Activated naive CD4-positive, alpha-beta T cell treated with anti-CD3 and anti-CD28 coated beads, Interleukin-2, amount 50 U/mL, for 24 hours (primary cell): ENCODE measurements around the gene GMDS.

Source experiments
- H3K27ac Mint-ChIP-seq: one replicate; pipeline ENCODE4 v1.8.0; 2021; ENCODE audit warnings: mild to moderate bottlenecking, mixed read lengths
- H3K27me3 Mint-ChIP-seq: one replicate; pipeline ENCODE4 v1.8.0; 2021; ENCODE audit warnings: mixed read lengths
- H3K36me3 Mint-ChIP-seq: one replicate; pipeline ENCODE4 v1.8.0; 2021; ENCODE audit warnings: mixed read lengths
- H3K4me1 Mint-ChIP-seq: one replicate; pipeline ENCODE4 v1.8.0; 2021; ENCODE audit warnings: mixed read lengths
- H3K4me3 Mint-ChIP-seq: one replicate; pipeline ENCODE4 v1.8.0; 2021; ENCODE audit warnings: mild to moderate bottlenecking, mixed read lengths
- H3K9me3 Mint-ChIP-seq: one replicate; pipeline ENCODE4 v1.8.0; 2021; ENCODE audit warnings: mixed read lengths

Gene GMDS

GRCh38 chr6:1884313-1884712 is 361.1 kb downstream of the GMDS start:
- Mint-ChIP-seq H3K4me1 (no peaks in the 10 kb centered on the region), H3K27ac (no peak overlapping the region), H3K36me3 (peaks cover 3% of the 10 kb centered on the region), H3K4me3 (no peak overlapping the region), H3K27me3 (no peaks in the 10 kb centered on the region), H3K9me3 (no peaks in the 10 kb centered on the region)

DNA sequence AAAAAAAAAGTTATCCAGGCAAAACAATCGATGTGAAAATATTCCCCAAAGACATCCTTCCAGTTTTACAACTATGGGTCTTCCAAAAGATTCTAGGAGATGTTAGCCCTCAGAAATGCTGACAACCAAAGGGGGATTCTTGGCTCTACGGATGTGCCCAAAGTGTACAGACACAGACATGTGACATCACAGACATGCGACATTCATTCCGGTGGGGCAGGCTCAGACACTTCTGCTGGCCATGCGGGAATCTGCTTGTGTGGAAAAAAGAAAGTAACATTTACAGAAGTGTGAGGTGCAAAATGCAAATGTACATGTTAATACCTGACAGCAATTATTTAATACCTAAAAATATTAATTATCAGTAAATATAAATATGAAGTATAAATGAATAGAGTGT is 367.1 kb downstream of the GMDS start:
- Mint-ChIP-seq H3K4me1 (no peaks in the 10 kb centered on the region), H3K27me3 (no peaks in the 10 kb centered on the region)

GRCh38 chr6:1873781-1874180 is 371.6 kb downstream of the GMDS start:
- no peak overlapping the region for H3K4me3 Mint-ChIP-seq
- H3K36me3 Mint-ChIP-seq, result peaks cover 2% of the 10 kb centered on the region
- no peaks in the 10 kb centered on the region for H3K9me3 Mint-ChIP-seq
- H3K27ac Mint-ChIP-seq, result no peak overlapping the region
- H3K27me3 Mint-ChIP-seq, result no peaks in the 10 kb centered on the region
- no peaks in the 10 kb centered on the region for H3K4me1 Mint-ChIP-seq

More for the DNA sequence above, 367.1 kb downstream of the GMDS start:
- Mint-ChIP-seq H3K9me3 (no peaks in the 10 kb centered on the region), H3K4me3 (no peak overlapping the region), H3K27ac (no peak overlapping the region), H3K36me3 (peaks cover 6% of the 10 kb centered on the region)

DNA sequence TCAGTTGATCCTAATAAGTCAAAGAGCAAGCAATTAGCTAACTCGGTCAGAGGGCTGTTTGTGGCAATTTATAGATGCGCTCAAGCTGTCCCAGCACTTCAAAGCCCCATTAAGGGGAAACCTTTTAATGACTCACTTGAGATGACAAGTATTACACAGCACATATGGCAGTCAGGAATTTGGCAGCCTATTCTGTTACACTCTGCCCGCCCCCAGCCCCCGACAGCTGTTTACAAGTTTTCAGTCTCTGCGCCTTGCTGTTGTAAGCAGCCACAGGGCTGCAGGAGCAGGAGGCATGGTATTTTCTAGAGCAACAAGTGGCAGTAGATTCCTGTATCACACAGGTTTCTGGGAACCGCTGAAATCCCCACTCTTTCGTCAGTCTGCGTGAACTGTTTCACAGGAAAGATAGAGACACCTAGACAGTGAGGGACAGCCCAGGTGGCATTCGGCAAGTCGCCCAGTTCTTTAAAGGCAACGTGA is 372.7 kb downstream of the GMDS start:
- Mint-ChIP-seq H3K27me3 (no peaks in the 10 kb centered on the region), H3K4me1 (no peaks in the 10 kb centered on the region), H3K27ac (no peak overlapping the region), H3K36me3 (peaks cover 2% of the 10 kb centered on the region), H3K4me3 (no peak overlapping the region), H3K9me3 (no peaks in the 10 kb centered on the region)

- H3K36me3 Mint-ChIP-seq, result no peaks in the 10 kb centered on the region
- no peaks in the 10 kb centered on the region for H3K4me1 Mint-ChIP-seq
- no peaks in the 10 kb centered on the region for H3K9me3 Mint-ChIP-seq
- no peak overlapping the region for H3K27ac Mint-ChIP-seq
- no peak overlapping the region for H3K4me3 Mint-ChIP-seq
- no peaks in the 10 kb centered on the region for H3K27me3 Mint-ChIP-seq
These were observed 373.6 kb downstream of the GMDS start for GRCh38 chr6:1871724-1872315.

DNA sequence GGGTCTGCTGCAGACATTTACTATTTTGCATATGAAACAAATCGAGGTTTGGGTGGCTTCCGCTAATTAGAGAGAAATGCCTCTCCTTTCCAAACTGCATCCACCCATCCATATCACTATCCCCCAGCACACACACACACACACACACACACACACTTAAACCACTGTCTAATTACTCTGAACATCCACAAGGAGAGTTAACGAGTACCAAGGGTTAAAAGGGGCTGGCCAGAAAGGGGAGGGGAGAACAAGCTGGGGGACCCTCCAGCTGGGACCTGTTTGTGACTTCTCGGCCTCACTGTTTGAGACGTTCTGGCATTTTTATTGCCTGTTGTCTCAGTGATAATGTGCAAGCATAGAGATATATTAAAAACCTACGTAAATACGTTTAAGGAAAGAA is 374.5 kb downstream of the GMDS start:
- no peaks in the 10 kb centered on the region for H3K9me3 Mint-ChIP-seq
- no peaks in the 10 kb centered on the region for H3K4me1 Mint-ChIP-seq
- no peaks in the 10 kb centered on the region for H3K27me3 Mint-ChIP-seq
- no peak overlapping the region for H3K4me3 Mint-ChIP-seq
- H3K36me3 Mint-ChIP-seq, result no peaks in the 10 kb centered on the region
- no peak overlapping the region for H3K27ac Mint-ChIP-seq

DNA sequence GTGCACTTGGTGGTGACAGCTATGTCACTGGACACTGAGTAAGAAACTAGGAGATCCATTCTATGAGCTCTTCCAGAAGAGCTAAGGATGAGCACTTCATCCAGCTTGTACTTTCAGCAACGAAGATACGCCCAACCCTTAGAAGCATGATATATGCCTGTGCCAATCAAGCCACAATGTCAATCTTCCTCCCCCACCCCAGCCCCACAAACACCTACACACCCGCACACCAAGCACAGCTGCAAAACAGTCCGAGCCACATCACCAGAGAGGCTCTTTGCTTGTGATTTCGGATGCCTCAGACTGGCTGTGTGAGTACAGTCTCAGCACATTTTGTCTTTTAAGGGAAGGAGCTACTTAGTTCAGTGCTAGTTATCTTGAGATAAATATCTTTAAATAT is 375.2 kb downstream of the GMDS start:
- Mint-ChIP-seq H3K27ac (no peak overlapping the region), H3K4me3 (no peak overlapping the region), H3K9me3 (no peaks in the 10 kb centered on the region), H3K36me3 (no peaks in the 10 kb centered on the region), H3K27me3 (no peaks in the 10 kb centered on the region), H3K4me1 (no peaks in the 10 kb centered on the region)

GRCh38 chr6:1869769-1870168 is 375.6 kb downstream of the GMDS start:
- H3K27me3 Mint-ChIP-seq, result no peaks in the 10 kb centered on the region
- no peaks in the 10 kb centered on the region for H3K36me3 Mint-ChIP-seq
- no peak overlapping the region for H3K27ac Mint-ChIP-seq
- H3K4me3 Mint-ChIP-seq, result no peak overlapping the region
- H3K4me1 Mint-ChIP-seq, result no peaks in the 10 kb centered on the region
- H3K9me3 Mint-ChIP-seq, result no peaks in the 10 kb centered on the region

- H3K27ac Mint-ChIP-seq, result no peak overlapping the region
- H3K36me3 Mint-ChIP-seq, result no peaks in the 10 kb centered on the region
- H3K27me3 Mint-ChIP-seq, result no peaks in the 10 kb centered on the region
- H3K4me1 Mint-ChIP-seq, result no peaks in the 10 kb centered on the region
- no peak overlapping the region for H3K4me3 Mint-ChIP-seq
- no peaks in the 10 kb centered on the region for H3K9me3 Mint-ChIP-seq
These were observed 376.1 kb downstream of the GMDS start for GRCh38 chr6:1869308-1869707.

GRCh38 chr6:1868561-1869261 is 376.7 kb downstream of the GMDS start:
- Mint-ChIP-seq H3K4me3 (no peak overlapping the region), H3K36me3 (no peaks in the 10 kb centered on the region), H3K27me3 (no peaks in the 10 kb centered on the region), H3K27ac (no peak overlapping the region), H3K9me3 (no peaks in the 10 kb centered on the region), H3K4me1 (no peaks in the 10 kb centered on the region)

DNA sequence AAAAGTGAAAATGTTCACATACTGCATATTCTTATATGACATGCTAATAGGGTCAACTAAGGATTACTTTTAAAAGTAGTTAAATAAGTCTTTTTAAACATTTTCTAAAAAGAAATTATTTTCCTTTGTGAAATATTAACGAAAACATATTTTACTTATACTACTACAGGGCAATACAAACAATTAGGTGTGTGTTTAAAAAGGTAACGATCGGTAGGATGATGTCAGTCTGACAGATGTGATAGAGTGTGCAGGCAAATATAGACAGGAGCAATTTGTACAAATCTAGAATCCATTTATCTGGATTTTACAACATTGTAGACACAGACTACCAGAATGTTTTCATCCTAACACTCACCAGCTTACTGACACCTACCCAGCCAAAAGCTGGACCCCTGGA is 378.2 kb downstream of the GMDS start:
- H3K27ac Mint-ChIP-seq, result no peak overlapping the region
- no peaks in the 10 kb centered on the region for H3K9me3 Mint-ChIP-seq
- no peaks in the 10 kb centered on the region for H3K27me3 Mint-ChIP-seq
- H3K36me3 Mint-ChIP-seq, result no peaks in the 10 kb centered on the region
- H3K4me3 Mint-ChIP-seq, result no peak overlapping the region
- H3K4me1 Mint-ChIP-seq, result no peaks in the 10 kb centered on the region

- Mint-ChIP-seq H3K4me3 (no peak overlapping the region), H3K4me1 (no peaks in the 10 kb centered on the region), H3K36me3 (no peaks in the 10 kb centered on the region), H3K27me3 (no peaks in the 10 kb centered on the region), H3K27ac (no peak overlapping the region), H3K9me3 (no peaks in the 10 kb centered on the region)
These were observed 379.8 kb downstream of the GMDS start for GRCh38 chr6:1865585-1865984.

- Mint-ChIP-seq H3K27ac (no peak overlapping the region), H3K27me3 (no peaks in the 10 kb centered on the region), H3K9me3 (no peaks in the 10 kb centered on the region), H3K4me1 (no peaks in the 10 kb centered on the region), H3K4me3 (no peak overlapping the region), H3K36me3 (no peaks in the 10 kb centered on the region)
These were observed 380.9 kb downstream of the GMDS start for GRCh38 chr6:1864496-1864895.

GRCh38 chr6:1862411-1862810 is 383.0 kb downstream of the GMDS start:
- no peaks in the 10 kb centered on the region for H3K9me3 Mint-ChIP-seq
- H3K36me3 Mint-ChIP-seq, result no peaks in the 10 kb centered on the region
- no peak overlapping the region for H3K4me3 Mint-ChIP-seq
- no peaks in the 10 kb centered on the region for H3K4me1 Mint-ChIP-seq
- no peak overlapping the region for H3K27ac Mint-ChIP-seq
- no peaks in the 10 kb centered on the region for H3K27me3 Mint-ChIP-seq

GRCh38 chr6:1860756-1861348 is 384.6 kb downstream of the GMDS start:
- no peak overlapping the region for H3K4me3 Mint-ChIP-seq
- no peaks in the 10 kb centered on the region for H3K27me3 Mint-ChIP-seq
- no peak overlapping the region for H3K27ac Mint-ChIP-seq
- H3K9me3 Mint-ChIP-seq, result no peaks in the 10 kb centered on the region
- no peaks in the 10 kb centered on the region for H3K4me1 Mint-ChIP-seq
- no peaks in the 10 kb centered on the region for H3K36me3 Mint-ChIP-seq

- H3K4me3 Mint-ChIP-seq, result no peak overlapping the region
- no peaks in the 10 kb centered on the region for H3K9me3 Mint-ChIP-seq
- no peaks in the 10 kb centered on the region for H3K4me1 Mint-ChIP-seq
- H3K36me3 Mint-ChIP-seq, result peaks cover 2% of the 10 kb centered on the region
- H3K27ac Mint-ChIP-seq, result no peak overlapping the region
- no peaks in the 10 kb centered on the region for H3K27me3 Mint-ChIP-seq
These were observed 386.5 kb downstream of the GMDS start for GRCh38 chr6:1858859-1859258.
